Ishikawa (cell line): Measurements from ENCODE around the gene GAS2L3.
A peak's percentile ranks its signal among the peaks of the same experiment; 100 is the strongest.

Experiments
- CEBPB ChIP-seq: IDR thresholded peaks from 2 replicates; pipeline ENCODE4 v1.6.1; 2012
- CREB1 ChIP-seq: IDR thresholded peaks from 2 replicates; pipeline ENCODE4 v1.6.1; 2012; ENCODE audit warnings: low read depth
- EGR1 ChIP-seq: IDR thresholded peaks from 2 replicates; pipeline ENCODE4 v1.6.1; 2012
- EP300 ChIP-seq: IDR thresholded peaks from 2 replicates; pipeline ENCODE4 v1.6.1; 2012; ENCODE audit warnings: borderline replicate concordance
- FOXM1 ChIP-seq: IDR thresholded peaks from 2 replicates; pipeline ENCODE4 v1.6.1; 2012; ENCODE audit warnings: low read depth, borderline replicate concordance
- MAX ChIP-seq: IDR thresholded peaks from 2 replicates; pipeline ENCODE4 v1.6.1; 2012
- NFIC ChIP-seq: IDR thresholded peaks from 2 replicates; pipeline ENCODE4 v1.6.1; 2012
- RAD21 ChIP-seq: IDR thresholded peaks from 2 replicates; pipeline ENCODE4 v1.6.1; 2012; ENCODE audit warnings: low read depth
- REST ChIP-seq: IDR thresholded peaks from 2 replicates; pipeline ENCODE4 v1.6.1; 2012; ENCODE audit warnings: low read depth, mild to moderate bottlenecking
- TAF1 ChIP-seq: IDR thresholded peaks from 2 replicates; pipeline ENCODE4 v1.6.1; 2012; ENCODE audit warnings: low read depth, mild to moderate bottlenecking
- TCF12 ChIP-seq: IDR thresholded peaks from 2 replicates; pipeline ENCODE4 v1.6.1; 2012; ENCODE audit warnings: low read depth
- TEAD4 ChIP-seq: IDR thresholded peaks from 2 replicates; pipeline ENCODE4 v1.6.1; 2012
- USF1 ChIP-seq: IDR thresholded peaks from 2 replicates; pipeline ENCODE4 v1.6.1; 2012
- YY1 ChIP-seq: IDR thresholded peaks from 2 replicates; pipeline ENCODE4 v1.6.1; 2012; ENCODE audit warnings: low read depth
- ZBTB7A ChIP-seq: IDR thresholded peaks from 2 replicates; pipeline ENCODE4 v1.6.1; 2012; ENCODE audit warnings: low read depth

GAS2L3 gene

GRCh38 chr12:100661300-100661951 lies 87.9 kb downstream of the GAS2L3 start:
- no peak for TF ChIP-seq CEBPB

GRCh38 chr12:100666588-100666987 lies 93.1 kb downstream of the GAS2L3 start:
- TF ChIP-seq ZBTB7A (no peak), TCF12 (no peak), TAF1 (no peak), CREB1 (no peak)

- TF ChIP-seq CREB1 (no peak), TAF1 (no peak), YY1 (no peak), RAD21 (peak; percentile 61), EP300 (no peak), TEAD4 (peak; percentile 78; the same call in 1 of the 2 replicates), USF1 (no peak), TCF12 (no peak), FOXM1 (no peak), REST (no peak), ZBTB7A (no peak), MAX (no peak), EGR1 (no peak), CEBPB (no peak), NFIC (no peak)
Observed at GRCh38 chr12:100668945-100669536, 95.6 kb downstream of the GAS2L3 start.

GRCh38 chr12:100669922-100670321 lies 96.4 kb downstream of the GAS2L3 start:
- TF ChIP-seq CREB1, result no peak
- no peak for TF ChIP-seq EGR1
- no peak for TF ChIP-seq CEBPB
- no peak for TF ChIP-seq TEAD4

GRCh38 chr12:100671396-100672074 lies 98.1 kb downstream of the GAS2L3 start:
- TF ChIP-seq CREB1 (no peak), CEBPB (no peak), USF1 (no peak), MAX (no peak), REST (no peak), TAF1 (no peak)

- TF ChIP-seq FOXM1, result no peak
- TF ChIP-seq TAF1, result no peak
- no peak for TF ChIP-seq TEAD4
- TF ChIP-seq NFIC, result no peak
- no peak for TF ChIP-seq REST
- TF ChIP-seq USF1, result no peak
- peak; percentile 37 for TF ChIP-seq RAD21
- no peak for TF ChIP-seq CREB1
- no peak for TF ChIP-seq MAX
Observed at GRCh38 chr12:100672075-100672592, 98.7 kb downstream of the GAS2L3 start.
